ENCODE data around the gene MRNIP. TPM values are rescaled to one million over a fixed set of nuclear protein-coding genes. Genes with fewer than 3 reads are reported as not detected.
A peak's percentile ranks its signal among the peaks of the same experiment; 100 is the strongest.
"Not testable (repeated sequence)": the region's sequence is repeated elsewhere in the genome, so short reads cannot be mapped to it uniquely, and the experiment has no call there.

Gene MRNIP
- total and polyA plus RNA-seq, 5 donors from 2014 or later, result 10.2 to 46.4 (median 18.2) TPM

GRCh38 chr5:179872055-179872827, 13.6 kb upstream of the MRNIP start:
- no peaks in the 10 kb centered on the region for H3K9me3 Mint-ChIP-seq
- Histone ChIP-seq H3K4me1 (ENCODE audit: control insufficient read depth, insufficient read depth, low read length, poor library complexity, severe bottlenecking) (no peaks in the 10 kb centered on the region), H3K9me3 (ENCODE audit: control insufficient read depth in 2 of 2, low read length in 2 of 2) (no peaks in the 10 kb centered on the region), H3K27ac (ENCODE audit: insufficient read depth, low read length, poor library complexity, severe bottlenecking) (no peak overlapping the region), H3K27me3 (ENCODE audit: control insufficient read depth, insufficient read depth, low read length) (no peaks in the 10 kb centered on the region), H3K36me3 (ENCODE audit: control insufficient read depth, insufficient read depth, low read length) (peaks cover 32% of the 10 kb centered on the region), H3K4me3 (ENCODE audit: low read depth, low read length) (no peak overlapping the region)
- H3K4me3 Mint-ChIP-seq, result no peak overlapping the region
- ATAC-seq (ENCODE audit: low read depth in 2 of 2) (no peak), DNase-seq (no peak)
- H3K27me3 Mint-ChIP-seq, result no peaks in the 10 kb centered on the region
- H3K27ac Mint-ChIP-seq, result no peak overlapping the region
- no peaks in the 10 kb centered on the region for H3K4me1 Mint-ChIP-seq
- peaks cover 12% of the 10 kb centered on the region for H3K36me3 Mint-ChIP-seq

GRCh38 chr5:179871533-179871932, 12.9 kb upstream of the MRNIP start:
- H3K27ac ChIP-seq (ENCODE audit: insufficient read depth, low read length, poor library complexity, severe bottlenecking); H3K4me1 Mint-ChIP-seq; H3K9me3 Mint-ChIP-seq; H3K4me3 Mint-ChIP-seq; H3K4me1 ChIP-seq (ENCODE audit: control insufficient read depth, insufficient read depth, low read length, poor library complexity, severe bottlenecking); H3K27me3 Mint-ChIP-seq; H3K4me3 ChIP-seq (ENCODE audit: low read depth, low read length); ATAC-seq (ENCODE audit: low read depth in 2 of 2); DNase-seq; H3K27me3 ChIP-seq (ENCODE audit: control insufficient read depth, insufficient read depth, low read length); H3K9me3 ChIP-seq (ENCODE audit: control insufficient read depth in 2 of 2, low read length in 2 of 2): not testable (repeated sequence)
- peak overlapping the region in 1 of 3 donors; percentile 52 for H3K27ac Mint-ChIP-seq
- H3K36me3 Mint-ChIP-seq, result peaks cover 12% of the 10 kb centered on the region
- peaks cover 31% of the 10 kb centered on the region for H3K36me3 ChIP-seq (ENCODE audit: control insufficient read depth, insufficient read depth, low read length)

- Mint-ChIP-seq H3K4me1 (no peaks in the 10 kb centered on the region), H3K36me3 (peaks cover 7% of the 10 kb centered on the region), H3K4me3 (no peak overlapping the region), H3K27ac (peak overlapping the region in 1 of 3 donors; percentile 52), H3K27me3 (no peaks in the 10 kb centered on the region), H3K9me3 (no peaks in the 10 kb centered on the region)
- H3K27ac ChIP-seq (ENCODE audit: insufficient read depth, low read length, poor library complexity, severe bottlenecking), result no peak overlapping the region
- DNase-seq (no peak), ATAC-seq (ENCODE audit: low read depth in 2 of 2) (no peak)
- H3K4me3 ChIP-seq (ENCODE audit: low read depth, low read length), result no peak overlapping the region
- no peaks in the 10 kb centered on the region for H3K27me3 ChIP-seq (ENCODE audit: control insufficient read depth, insufficient read depth, low read length)
- no peaks in the 10 kb centered on the region for H3K4me1 ChIP-seq (ENCODE audit: control insufficient read depth, insufficient read depth, low read length, poor library complexity, severe bottlenecking)
- H3K36me3 ChIP-seq (ENCODE audit: control insufficient read depth, insufficient read depth, low read length), result peaks cover 27% of the 10 kb centered on the region
- H3K9me3 ChIP-seq (ENCODE audit: control insufficient read depth in 2 of 2, low read length in 2 of 2), result no peaks in the 10 kb centered on the region
Observed at GRCh38 chr5:179870952-179871351, 12.3 kb upstream of the MRNIP start.

GRCh38 chr5:179870403-179870903, 11.8 kb upstream of the MRNIP start:
- Mint-ChIP-seq H3K36me3 (peaks cover 7% of the 10 kb centered on the region), H3K27me3 (no peaks in the 10 kb centered on the region), H3K4me3 (no peak overlapping the region), H3K27ac (no peak overlapping the region), H3K9me3 (no peaks in the 10 kb centered on the region), H3K4me1 (no peaks in the 10 kb centered on the region)
- DNase-seq (peak in 1 of 3 donors; percentile 17), ATAC-seq (ENCODE audit: low read depth in 2 of 2) (no peak)
- H3K4me1 ChIP-seq (ENCODE audit: control insufficient read depth, insufficient read depth, low read length, poor library complexity, severe bottlenecking), result no peaks in the 10 kb centered on the region
- H3K9me3 ChIP-seq (ENCODE audit: control insufficient read depth in 2 of 2, low read length in 2 of 2), result no peaks in the 10 kb centered on the region
- no peak overlapping the region for H3K27ac ChIP-seq (ENCODE audit: insufficient read depth, low read length, poor library complexity, severe bottlenecking)
- no peaks in the 10 kb centered on the region for H3K27me3 ChIP-seq (ENCODE audit: control insufficient read depth, insufficient read depth, low read length)
- H3K36me3 ChIP-seq (ENCODE audit: control insufficient read depth, insufficient read depth, low read length), result peaks cover 27% of the 10 kb centered on the region
- H3K4me3 ChIP-seq (ENCODE audit: low read depth, low read length), result no peak overlapping the region

GRCh38 chr5:179869641-179870402, 11.2 kb upstream of the MRNIP start:
- no peaks in the 10 kb centered on the region for H3K9me3 Mint-ChIP-seq
- peaks cover 24% of the 10 kb centered on the region for H3K36me3 ChIP-seq (ENCODE audit: control insufficient read depth, insufficient read depth, low read length)
- DNase-seq, result no peak
- no peaks in the 10 kb centered on the region for H3K4me1 Mint-ChIP-seq
- no peaks in the 10 kb centered on the region for H3K27me3 Mint-ChIP-seq
- no peak overlapping the region for H3K27ac ChIP-seq (ENCODE audit: insufficient read depth, low read length, poor library complexity, severe bottlenecking)
- H3K4me3 ChIP-seq (ENCODE audit: low read depth, low read length), result no peak overlapping the region
- peaks cover 13% of the 10 kb centered on the region for H3K36me3 Mint-ChIP-seq
- H3K4me3 Mint-ChIP-seq, result no peak overlapping the region
- no peak overlapping the region for H3K27ac Mint-ChIP-seq
- no peaks in the 10 kb centered on the region for H3K27me3 ChIP-seq (ENCODE audit: control insufficient read depth, insufficient read depth, low read length)
- H3K9me3 ChIP-seq (ENCODE audit: control insufficient read depth in 2 of 2, low read length in 2 of 2), result no peaks in the 10 kb centered on the region
- H3K4me1 ChIP-seq (ENCODE audit: control insufficient read depth, insufficient read depth, low read length, poor library complexity, severe bottlenecking), result no peaks in the 10 kb centered on the region
- ATAC-seq (ENCODE audit: low read depth in 2 of 2), result no peak

- peaks cover 22% of the 10 kb centered on the region for H3K36me3 ChIP-seq (ENCODE audit: control insufficient read depth, insufficient read depth, low read length)
- no peak overlapping the region for H3K27ac ChIP-seq (ENCODE audit: insufficient read depth, low read length, poor library complexity, severe bottlenecking)
- no peaks in the 10 kb centered on the region for H3K4me1 Mint-ChIP-seq
- peaks cover 13% of the 10 kb centered on the region for H3K36me3 Mint-ChIP-seq
- H3K9me3 Mint-ChIP-seq, result no peaks in the 10 kb centered on the region
- H3K27me3 Mint-ChIP-seq, result no peaks in the 10 kb centered on the region
- H3K27me3 ChIP-seq (ENCODE audit: control insufficient read depth, insufficient read depth, low read length), result no peaks in the 10 kb centered on the region
- no peak overlapping the region for H3K4me3 Mint-ChIP-seq
- H3K27ac Mint-ChIP-seq, result no peak overlapping the region
- no peaks in the 10 kb centered on the region for H3K4me1 ChIP-seq (ENCODE audit: control insufficient read depth, insufficient read depth, low read length, poor library complexity, severe bottlenecking)
- no peaks in the 10 kb centered on the region for H3K9me3 ChIP-seq (ENCODE audit: control insufficient read depth in 2 of 2, low read length in 2 of 2)
- no peak for DNase-seq
- H3K4me3 ChIP-seq (ENCODE audit: low read depth, low read length), result no peak overlapping the region
- no peak for ATAC-seq (ENCODE audit: low read depth in 2 of 2)
Observed at GRCh38 chr5:179869101-179869500, 10.5 kb upstream of the MRNIP start.

GRCh38 chr5:179868541-179868940, 9.9 kb upstream of the MRNIP start:
- H3K9me3 ChIP-seq (ENCODE audit: control insufficient read depth in 2 of 2, low read length in 2 of 2), result no peaks in the 10 kb centered on the region
- Mint-ChIP-seq H3K4me1 (no peaks in the 10 kb centered on the region), H3K27ac (peak overlapping the region in 2 of 3 donors; percentile 72 to 79), H3K9me3 (no peaks in the 10 kb centered on the region), H3K4me3 (no peak overlapping the region), H3K36me3 (peaks cover 13% of the 10 kb centered on the region), H3K27me3 (no peaks in the 10 kb centered on the region)
- no peaks in the 10 kb centered on the region for H3K4me1 ChIP-seq (ENCODE audit: control insufficient read depth, insufficient read depth, low read length, poor library complexity, severe bottlenecking)
- H3K27ac ChIP-seq (ENCODE audit: insufficient read depth, low read length, poor library complexity, severe bottlenecking), result no peak overlapping the region
- H3K27me3 ChIP-seq (ENCODE audit: control insufficient read depth, insufficient read depth, low read length), result no peaks in the 10 kb centered on the region
- ATAC-seq (ENCODE audit: low read depth in 2 of 2), result no peak
- no peak overlapping the region for H3K4me3 ChIP-seq (ENCODE audit: low read depth, low read length)
- H3K36me3 ChIP-seq (ENCODE audit: control insufficient read depth, insufficient read depth, low read length), result peaks cover 24% of the 10 kb centered on the region
- no peak for DNase-seq
